Prostate gland (tissue), 2 donors: ENCODE measurements around the gene CLSTN3.

Source experiments
- CTCF ChIP-seq, 4 experiments: fragments of 200-600 bp in 2 of 4; fragments of 450-650 bp in 2 of 4; sonication (generic) in 2 of 4; IDR thresholded peaks; 1 replicate in 3 of 4; 2 replicates in 1 of 4; pipeline ENCODE4 v1.5.1; 2016 to 2019; ENCODE audit warnings: antibody characterized with exemption in 4 of 4, mild to moderate bottlenecking in 2 of 4, moderate library complexity in 2 of 4
- POLR2A ChIP-seq: fragments of 450-650 bp; IDR thresholded peaks from one replicate; pipeline ENCODE4 v1.6.1; 2016; ENCODE audit warnings: antibody characterized with exemption, mild to moderate bottlenecking

- TF ChIP-seq CTCF (IDR thresholded peaks at IDR 0.05) = no peak
- TF ChIP-seq POLR2A = no peak
Measured at GRCh38 chr12:7175493-7175892, 45.3 kb downstream of the CLSTN3 start.
